Endothelial cell of hepatic sinusoid (primary cell): ENCODE data around the gene KIF1A.
"Not testable (repeated sequence)": the region's sequence is repeated elsewhere in the genome, so short reads cannot be mapped to it uniquely, and the experiment has no call there.

Experiments
- in situ Hi-C: cut with HindIII; loops from 2 replicates; pipeline ENCODE4 v1.10.0; 2017; ENCODE audit warnings: low sequenced_read_pairs

KIF1A gene

DNA sequence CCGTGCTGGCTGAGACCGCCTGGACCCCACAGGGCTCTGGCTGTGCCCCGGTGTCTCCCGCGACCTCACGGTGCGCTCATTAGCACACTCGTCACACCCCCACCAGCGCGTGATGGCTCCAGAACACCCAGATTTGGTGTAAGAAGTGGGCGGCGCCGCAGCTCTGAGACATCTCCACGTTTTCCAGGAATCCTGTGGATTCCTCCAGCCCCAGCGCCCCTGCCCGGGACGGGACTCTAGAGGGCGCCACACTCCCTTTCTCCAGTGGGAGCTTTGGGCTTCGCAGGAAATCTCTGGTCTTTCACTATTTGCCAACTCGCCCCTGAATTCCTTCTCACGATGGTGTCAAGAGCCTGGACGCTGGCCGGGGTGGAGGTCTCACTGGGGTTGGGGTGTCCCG is 144.7 kb downstream of the KIF1A start:
- in situ Hi-C loops: not testable (repeated sequence)

- in situ Hi-C loops: not testable (repeated sequence)
Measured at GRCh38 chr2:240674461-240675184, 145.4 kb downstream of the KIF1A start.

GRCh38 chr2:240672701-240673190 is 147.3 kb downstream of the KIF1A start:
- in situ Hi-C loops: no loop called here

- in situ Hi-C loops: no loop called here
Measured at GRCh38 chr2:240672076-240672700, 147.8 kb downstream of the KIF1A start.

GRCh38 chr2:240670950-240671349 is 149.1 kb downstream of the KIF1A start:
- in situ Hi-C loops: no loop called here

DNA sequence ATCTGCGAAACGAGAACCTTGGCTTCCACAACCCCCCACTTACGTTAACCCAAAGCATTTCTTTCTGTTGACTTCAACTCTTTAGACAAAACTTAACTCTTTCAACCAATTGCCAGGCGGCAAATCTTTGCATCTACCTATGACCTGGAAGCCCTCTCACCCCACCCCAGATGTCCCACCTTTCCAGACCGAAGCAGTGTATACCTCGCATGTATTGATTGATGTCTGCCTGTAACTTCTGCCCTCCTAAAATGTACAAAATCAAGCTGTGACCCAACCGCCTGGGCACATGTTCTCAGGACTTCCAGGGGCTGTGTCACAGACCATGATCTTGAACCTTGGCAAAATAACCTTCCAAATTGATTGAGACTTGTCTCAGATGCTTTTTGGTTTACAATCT is 149.6 kb downstream of the KIF1A start:
- in situ Hi-C loops: no loop called here

DNA sequence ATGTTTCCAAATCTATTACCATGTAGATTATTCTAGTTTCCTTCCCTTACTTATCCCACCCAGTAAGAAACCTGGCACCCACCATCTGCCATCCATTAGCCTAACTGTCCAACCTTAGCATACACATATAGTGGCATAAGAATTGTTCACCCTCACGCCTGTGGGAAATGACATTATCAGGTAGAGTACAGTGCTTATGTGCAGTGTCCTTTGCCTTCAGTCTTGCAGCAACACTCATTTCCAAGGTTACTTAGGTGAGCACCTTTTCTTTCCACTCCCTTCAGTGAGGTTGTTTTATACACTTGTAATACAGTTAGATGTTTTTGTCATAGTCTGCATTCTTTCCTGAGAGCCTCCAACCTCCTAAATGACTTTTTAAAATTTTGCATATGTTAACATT is 155.4 kb downstream of the KIF1A start:
- in situ Hi-C loops: no loop called here
